Gastroesophageal sphincter (tissue), 3 donors: ENCODE results near the gene YBX1.
"Not testable (repeated sequence)": the region's sequence is repeated elsewhere in the genome, so short reads cannot be mapped to it uniquely, and the experiment has no call there.

Experiments
- CTCF ChIP-seq, 4 experiments: fragments of 200-600 bp in 2 of 4; fragments of 450-650 bp in 2 of 4; sonication (generic) in 1 of 4; IDR thresholded peaks; one replicate each; pipeline ENCODE4 v1.5.1; 2017 to 2019; ENCODE audit warnings: antibody characterized with exemption in 4 of 4, mild to moderate bottlenecking in 2 of 4, moderate library complexity in 2 of 4
- POLR2A ChIP-seq, 2 donors: fragments of 450-650 bp; IDR thresholded peaks; one replicate each; pipeline ENCODE4 v1.6.1; 2017; ENCODE audit warnings: antibody characterized with exemption in 2 of 2, mild to moderate bottlenecking in 2 of 2, moderate library complexity in 1 of 2
- POLR2AphosphoS5 ChIP-seq: sonication (generic); formaldehyde crosslinking; IDR thresholded peaks from one replicate; pipeline ENCODE4 v1.6.1; 2017; ENCODE audit warnings: antibody characterized with exemption

- not testable (repeated sequence) for TF ChIP-seq POLR2A (IDR thresholded peaks at IDR 0.05); CTCF (IDR thresholded peaks at IDR 0.05); POLR2AphosphoS5
These were observed 30.6 kb downstream of the YBX1 start for GRCh38 chr1:42712808-42713207.
